T-helper 22 cell (primary cell): ENCODE data around the gene RARRES2.
A peak's percentile ranks its signal among the peaks of the same experiment; 100 is the strongest.

Experiments
- DNase-seq: peaks from one replicate; pipeline ENCODE4 v3.0.0-alpha.2; 2020; ENCODE audit warnings: low read depth

Gene RARRES2

DNA sequence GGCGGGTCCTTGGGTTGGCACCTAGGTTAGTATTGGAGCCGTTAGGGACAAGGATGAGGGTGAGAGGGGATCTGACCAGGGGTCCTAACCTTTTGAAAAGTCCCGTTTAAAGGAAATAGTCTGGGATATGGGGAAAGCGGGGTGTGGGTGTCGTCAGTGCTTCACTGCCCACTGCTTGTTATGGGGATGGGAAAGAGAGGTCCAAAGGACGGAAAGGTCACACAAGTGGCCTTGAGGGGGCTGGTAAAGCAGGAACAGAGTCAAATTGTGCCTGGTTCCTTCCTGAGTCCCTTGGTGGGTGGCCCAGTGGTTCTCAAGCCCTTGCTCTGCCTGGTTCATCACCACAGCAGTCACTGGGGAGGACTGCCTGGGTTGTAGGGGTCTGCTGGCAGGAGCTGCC lies 35.1 kb upstream of the RARRES2 start:
- DNase-seq: no peak

DNA sequence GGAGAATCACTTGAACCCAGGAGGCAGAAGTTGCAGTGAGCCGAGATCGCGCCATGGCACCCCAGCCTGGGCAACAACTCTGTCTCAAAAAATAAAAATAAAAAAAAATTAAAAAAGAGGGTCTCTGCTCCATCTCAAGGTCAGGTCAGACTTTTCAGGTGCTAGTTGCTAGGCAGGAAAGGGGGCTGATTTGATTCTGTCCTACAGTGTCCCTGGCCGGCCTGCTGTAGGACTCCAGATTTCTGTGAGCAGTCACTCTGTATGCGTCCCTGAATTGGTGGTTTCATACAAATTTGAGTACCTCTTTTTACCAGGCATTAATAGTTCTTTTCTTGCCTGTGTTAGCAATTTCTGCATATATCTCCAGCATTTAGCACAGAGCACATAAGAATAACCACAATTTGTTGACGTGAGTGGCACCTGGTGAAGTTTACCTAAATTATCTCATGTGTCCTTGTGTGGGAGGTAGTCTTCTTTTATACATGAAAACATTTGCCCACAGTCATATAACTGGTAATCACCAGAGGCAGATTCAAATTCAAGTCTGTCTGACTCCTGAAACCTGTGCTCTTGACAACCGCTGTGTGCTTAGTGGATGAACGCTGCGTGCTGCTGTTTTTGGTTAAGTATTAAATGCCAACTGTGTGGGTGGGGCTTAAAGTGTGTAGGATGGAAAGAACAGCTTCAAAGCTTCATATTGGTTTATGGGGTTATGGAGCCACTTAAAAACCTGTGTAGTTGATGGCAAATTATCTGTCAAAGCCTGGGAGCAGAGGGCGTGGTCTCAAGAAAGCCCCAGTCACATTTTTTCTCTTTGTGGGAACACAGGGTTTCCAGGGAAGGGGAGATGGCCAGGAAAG lies 34.5 kb upstream of the RARRES2 start:
- no peak for DNase-seq

DNA sequence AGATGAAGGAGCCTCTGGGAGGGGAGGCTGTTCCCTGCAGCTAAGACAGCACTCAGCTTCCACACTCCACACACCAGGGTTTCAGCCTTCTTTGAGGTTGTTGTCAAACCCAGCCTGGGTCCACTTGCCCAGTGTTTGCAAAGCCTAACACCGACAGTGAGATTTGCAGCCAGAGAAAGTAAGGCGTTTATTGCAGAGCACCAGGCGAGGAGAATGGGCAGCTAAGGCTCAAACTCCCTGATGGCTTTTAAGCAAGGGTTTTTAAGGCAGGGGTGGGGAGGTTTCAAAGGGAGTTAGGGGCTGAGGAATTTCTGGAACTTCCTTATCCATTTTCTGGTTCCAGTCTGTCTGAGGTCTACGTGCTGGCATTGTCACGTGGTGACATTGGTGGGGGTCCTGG lies 33.0 kb upstream of the RARRES2 start:
- no peak for DNase-seq

DNA sequence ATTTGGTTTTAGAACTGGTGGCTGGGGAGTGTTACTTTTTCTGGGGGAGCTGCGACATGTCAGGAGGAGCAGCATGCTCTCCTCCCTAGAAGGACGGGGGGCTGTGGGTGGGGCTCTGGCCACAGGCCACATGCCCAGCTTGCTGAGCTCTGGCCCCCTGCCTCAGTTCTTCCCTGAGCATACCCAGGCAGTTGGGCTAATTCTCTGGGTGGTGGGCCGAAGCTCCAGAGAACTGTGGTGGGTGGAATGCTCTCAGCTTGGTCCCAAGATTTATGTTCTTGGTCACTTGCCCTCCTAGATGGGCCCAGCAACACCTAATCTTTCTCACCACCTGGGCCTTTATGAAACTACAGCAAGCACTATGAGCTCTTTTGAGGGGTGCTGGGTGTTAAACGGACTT lies 32.6 kb upstream of the RARRES2 start:
- no peak for DNase-seq

DNA sequence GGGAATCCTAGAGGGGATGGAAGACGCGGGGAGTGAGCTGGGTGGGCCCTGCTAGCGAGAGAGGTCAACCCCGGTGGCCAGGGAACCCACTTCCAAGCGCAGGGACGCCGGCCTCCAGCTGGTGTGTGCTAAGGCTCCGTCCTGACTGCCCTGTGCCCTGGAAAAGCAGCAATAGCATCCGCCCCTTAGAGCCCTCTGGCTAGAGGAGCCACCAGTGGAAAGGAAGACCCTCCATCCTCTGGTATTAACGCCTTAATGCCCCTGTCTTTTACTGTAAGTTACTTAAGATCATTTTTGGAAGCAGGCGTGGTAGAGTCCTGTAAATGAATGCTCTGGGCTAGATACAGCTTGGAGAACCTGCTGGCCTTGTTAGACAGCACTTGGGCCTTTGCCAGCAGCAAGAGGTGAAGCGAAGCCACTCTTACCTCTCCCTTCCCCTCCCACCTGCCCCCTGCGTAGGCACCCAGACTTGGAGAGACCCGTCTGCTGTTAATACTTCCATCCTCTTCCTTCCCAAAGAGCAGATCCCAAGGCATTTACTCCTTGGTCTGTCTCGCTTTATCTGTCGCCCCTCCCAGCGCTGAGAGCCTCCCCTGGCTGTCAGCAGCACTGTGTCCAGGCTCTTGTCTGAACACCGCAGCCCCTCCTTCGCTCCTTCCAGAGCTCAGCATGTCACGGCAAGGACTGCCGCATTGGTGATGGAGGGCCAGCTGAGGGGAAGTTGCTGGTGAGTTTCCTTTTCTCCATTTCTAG lies 31.8 kb upstream of the RARRES2 start:
- no peak for DNase-seq

DNA sequence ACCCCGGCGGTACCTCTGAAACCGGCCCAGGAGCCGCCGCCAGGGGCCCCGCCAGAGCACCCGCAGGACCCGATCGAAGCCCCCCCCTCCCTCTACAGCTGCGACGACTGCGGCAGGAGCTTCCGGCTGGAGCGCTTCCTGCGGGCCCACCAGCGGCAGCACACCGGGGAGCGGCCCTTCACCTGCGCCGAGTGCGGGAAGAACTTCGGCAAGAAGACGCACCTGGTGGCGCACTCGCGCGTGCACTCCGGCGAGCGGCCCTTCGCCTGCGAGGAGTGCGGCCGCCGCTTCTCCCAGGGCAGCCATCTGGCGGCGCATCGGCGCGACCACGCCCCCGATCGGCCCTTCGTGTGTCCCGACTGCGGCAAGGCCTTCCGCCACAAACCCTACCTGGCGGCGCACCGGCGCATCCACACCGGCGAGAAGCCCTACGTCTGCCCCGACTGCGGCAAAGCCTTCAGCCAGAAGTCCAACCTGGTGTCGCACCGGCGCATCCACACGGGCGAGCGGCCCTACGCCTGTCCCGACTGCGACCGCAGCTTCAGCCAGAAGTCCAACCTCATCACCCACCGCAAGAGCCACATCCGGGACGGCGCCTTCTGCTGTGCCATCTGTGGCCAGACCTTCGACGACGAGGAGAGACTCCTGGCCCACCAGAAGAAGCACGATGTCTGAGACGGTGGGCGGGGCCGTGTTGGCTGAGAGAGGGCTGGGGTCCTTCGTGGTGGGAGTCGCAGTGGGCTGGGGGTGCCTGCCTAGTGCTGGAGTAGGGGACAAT lies 31.0 kb upstream of the RARRES2 start:
- no peak for DNase-seq

DNA sequence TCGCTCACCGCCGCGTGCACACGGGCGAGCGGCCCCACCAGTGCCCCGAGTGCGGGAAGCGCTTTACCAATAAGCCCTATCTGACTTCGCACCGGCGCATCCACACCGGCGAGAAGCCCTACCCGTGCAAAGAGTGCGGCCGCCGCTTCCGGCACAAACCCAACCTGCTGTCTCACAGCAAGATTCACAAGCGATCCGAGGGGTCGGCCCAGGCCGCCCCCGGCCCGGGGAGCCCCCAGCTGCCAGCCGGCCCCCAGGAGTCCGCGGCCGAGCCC lies 30.5 kb upstream of the RARRES2 start:
- DNase-seq: no peak

DNA sequence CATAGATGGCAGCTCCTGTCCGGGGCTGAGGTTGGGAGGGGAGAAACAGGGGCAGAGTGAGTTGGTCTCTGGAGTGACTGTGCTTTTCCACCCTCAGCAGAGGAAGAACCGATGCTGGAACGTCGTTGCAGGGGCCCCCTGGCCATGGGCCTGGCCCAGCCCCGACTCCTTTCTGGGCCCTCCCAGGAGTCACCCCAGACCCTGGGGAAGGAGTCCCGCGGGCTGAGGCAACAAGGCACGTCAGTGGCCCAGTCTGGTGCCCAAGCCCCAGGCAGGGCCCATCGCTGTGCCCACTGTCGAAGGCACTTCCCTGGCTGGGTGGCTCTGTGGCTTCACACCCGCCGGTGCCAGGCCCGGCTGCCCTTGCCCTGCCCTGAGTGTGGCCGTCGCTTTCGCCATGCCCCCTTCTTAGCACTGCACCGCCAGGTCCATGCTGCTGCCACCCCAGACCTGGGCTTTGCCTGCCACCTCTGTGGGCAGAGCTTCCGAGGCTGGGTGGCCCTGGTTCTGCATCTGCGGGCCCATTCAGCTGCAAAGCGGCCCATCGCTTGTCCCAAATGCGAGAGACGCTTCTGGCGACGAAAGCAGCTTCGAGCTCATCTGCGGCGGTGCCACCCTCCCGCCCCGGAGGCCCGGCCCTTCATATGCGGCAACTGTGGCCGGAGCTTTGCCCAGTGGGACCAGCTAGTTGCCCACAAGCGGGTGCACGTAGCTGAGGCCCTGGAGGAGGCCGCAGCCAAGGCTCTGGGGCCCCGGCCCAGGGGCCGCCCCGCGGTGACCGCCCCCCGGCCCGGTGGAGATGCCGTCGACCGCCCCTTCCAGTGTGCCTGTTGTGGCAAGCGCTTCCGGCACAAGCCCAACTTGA lies 29.9 kb upstream of the RARRES2 start:
- DNase-seq: no peak

DNA sequence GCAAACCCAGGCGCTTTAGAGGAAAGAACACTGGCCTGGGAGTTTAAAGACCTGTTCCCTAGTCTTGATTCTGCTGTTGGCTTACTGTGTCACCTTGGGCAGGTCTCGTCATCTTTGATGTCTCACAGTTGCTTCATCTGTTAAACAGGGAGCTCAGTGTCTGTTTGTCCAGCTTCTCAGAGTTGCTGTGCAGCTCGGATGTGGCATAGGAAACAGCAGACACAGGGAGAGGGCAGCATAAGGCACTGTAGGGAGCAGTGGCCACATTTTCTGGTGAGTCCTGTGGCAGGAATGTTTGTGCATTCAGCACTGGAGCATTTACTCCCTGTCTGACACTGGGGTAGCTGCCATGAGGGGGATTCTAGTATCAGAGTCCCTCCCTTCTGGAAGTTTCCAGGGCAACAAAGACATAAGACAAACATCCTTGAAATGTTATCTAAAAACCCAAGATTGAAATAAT lies 29.2 kb upstream of the RARRES2 start:
- no peak for DNase-seq

DNA sequence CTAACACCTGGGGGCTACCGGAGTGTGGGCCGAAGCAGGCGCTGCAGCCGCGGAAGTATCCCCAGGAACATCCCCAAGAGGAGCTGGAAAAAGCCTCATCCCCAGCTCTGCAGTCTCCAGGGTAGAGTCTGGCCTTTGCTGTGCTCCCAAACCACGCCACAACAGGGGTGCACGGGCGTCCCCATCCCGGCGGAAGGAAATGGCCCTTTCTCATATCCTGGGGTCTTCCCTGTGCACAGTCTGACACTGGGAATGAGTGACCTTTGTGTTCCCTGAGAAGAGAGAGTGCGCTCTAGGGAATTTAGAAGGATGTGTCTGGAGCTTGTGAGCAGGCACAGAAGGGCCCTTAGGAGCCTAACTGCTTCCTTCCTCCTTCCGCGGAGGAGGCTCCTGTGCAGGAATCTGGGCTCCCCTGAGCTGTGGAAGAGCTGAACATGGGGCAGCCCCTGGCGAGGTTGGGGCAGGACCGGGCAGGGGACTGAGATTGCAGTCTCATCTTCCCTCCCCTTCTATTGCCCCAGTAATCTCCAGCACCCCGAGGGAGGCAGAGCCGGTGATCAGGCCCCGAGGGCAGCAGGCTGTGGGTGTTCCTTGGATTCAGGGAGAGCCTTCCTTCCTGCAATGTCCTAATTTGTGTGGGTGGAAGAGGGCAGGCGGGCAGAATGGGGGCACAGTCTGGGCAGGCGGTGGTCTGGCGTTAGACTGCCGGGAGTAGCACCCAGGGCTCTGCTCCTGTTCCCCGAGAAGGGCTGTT lies 28.5 kb upstream of the RARRES2 start:
- DNase-seq: no peak

DNA sequence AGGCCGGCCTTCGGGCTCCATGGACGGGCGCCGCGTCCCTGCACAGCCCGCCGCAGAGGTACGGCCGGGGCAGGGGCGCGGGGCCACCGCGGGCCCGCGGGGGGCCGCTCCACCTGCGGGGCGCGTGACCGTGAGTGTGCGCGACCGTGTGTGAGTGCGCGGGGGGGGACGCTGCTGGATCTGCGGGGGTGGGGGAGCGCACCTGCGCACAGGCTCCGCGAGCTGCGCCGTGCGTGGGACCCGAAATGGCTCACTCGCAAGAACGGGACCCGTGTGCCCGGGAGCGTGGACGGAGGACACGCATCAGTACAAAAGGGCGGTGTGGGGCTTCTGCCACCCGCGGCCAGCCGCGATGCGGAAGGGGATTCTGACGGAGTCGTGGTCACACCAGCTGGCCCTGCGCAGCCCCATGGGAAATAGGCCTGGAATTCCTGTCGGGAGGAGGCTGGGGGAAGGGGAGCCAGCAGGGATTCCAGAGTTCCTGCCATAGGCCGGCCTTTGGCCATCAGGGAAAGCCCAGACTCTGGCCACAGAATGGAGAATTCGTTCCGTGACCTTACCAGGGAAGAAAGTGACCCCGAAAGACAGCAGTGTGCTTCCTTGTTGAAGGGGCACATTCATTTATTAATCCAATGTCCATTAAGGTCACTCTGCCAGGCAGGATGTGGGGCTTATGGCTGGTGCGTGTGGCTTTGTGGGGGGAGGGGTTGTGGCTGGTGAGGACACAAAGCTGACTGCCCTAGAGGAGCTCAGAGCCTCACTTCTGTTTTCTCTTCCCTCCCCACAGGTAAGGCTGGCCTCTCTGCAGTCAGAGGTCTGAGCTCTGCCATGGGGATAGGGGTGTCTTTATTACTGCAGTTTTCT lies 27.7 kb upstream of the RARRES2 start:
- DNase-seq: peak; percentile 39

DNA sequence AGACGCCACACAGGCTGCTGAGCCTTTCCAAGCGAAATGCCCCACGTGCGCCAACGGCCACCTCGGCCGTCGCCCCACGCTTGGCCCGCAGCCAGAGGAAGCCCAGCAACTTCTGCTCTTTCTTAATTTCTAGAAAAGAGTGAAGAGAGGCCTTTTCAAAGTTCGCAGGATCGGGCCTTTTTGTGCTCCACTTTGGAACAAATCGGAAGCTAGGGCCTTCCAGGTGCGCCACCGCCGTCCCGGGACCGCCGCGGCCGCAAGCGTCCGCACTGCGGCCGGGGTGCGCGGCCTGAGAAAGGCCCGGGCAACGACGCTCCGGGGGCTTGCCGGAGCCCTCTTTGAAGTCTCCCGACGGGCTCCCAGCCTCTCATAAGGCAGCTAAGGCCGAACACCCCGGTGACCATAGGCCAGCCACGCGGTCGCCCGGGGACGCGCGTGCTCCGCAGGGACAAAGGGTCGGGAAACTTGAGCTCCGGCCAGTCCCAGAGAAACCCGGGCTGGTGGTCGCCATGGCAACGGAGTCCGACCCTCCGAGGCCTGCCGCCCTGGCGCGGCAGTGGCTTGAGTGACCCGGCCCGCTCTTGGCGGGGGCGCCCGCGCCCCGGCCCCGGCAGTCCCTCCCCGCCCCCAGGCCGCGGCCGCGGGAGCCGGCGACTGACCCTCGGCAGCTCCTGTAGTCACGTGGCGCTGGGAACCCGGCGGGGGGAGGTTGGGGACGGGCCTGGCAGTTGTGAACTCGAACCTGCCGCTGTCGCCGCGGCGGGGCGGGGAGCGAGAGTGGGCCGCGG lies 26.9 kb upstream of the RARRES2 start, which contains the start of gene REPIN1:
TSS of gene REPIN1 (plus strand) at position 727 of the 788 bp plus-strand sequence. CDS start 890 bp downstream, outside the sequence.
- peak; percentile 72 for DNase-seq

DNA sequence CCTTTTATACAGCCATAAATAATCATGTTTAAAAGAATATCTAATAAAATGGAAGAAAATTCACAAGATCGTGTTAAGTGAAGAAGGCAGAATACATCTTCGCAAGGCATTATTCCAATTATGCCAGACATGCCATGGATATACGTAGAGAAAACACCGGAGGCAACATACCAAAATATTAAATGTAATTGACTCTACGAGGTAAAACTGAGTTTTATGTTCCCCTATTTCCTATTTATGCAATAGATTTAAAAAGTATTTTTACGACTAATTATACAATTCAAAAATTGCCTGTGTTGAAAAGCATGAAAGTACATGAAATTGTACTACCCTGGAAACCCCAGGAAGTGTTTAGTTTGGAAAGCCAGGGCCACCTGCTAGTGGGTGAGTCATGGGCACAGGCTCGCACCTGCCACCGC lies 26.3 kb upstream of the RARRES2 start:
- DNase-seq: no peak

DNA sequence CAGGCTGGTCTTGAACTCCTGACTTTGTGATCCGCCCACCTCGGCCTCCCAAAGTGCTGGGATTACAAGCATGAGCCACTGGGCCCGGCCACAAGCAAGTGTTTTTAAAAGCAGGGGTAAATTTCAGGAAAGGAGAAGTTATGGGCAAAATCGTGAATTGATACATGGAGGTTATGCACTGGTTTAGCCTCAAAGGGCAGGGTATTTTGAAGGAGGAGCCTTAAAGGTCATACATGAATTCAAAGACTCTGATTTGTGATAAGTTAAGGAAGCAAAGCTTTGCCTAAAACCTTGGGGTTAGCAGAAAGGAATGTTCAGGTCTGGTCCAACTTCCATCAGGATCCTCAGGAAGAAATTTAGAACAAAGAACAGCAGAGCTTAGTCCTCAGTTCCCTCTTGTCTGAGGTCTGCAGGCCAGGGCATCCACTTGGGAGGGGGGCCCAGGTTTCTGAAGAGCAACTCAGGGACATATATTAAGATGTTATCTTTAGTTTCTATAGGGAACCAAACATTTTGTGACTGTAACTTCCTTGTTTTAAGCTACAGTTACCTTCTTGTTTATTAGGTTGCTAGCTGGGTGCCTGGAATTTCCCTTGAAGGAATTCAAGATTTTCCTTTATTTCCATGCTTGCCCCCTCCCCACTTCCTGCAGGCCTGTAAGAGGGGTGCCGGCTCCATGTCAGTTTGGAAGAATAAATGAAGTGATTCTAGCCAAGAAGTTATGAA lies 24.4 kb upstream of the RARRES2 start:
- DNase-seq: no peak

DNA sequence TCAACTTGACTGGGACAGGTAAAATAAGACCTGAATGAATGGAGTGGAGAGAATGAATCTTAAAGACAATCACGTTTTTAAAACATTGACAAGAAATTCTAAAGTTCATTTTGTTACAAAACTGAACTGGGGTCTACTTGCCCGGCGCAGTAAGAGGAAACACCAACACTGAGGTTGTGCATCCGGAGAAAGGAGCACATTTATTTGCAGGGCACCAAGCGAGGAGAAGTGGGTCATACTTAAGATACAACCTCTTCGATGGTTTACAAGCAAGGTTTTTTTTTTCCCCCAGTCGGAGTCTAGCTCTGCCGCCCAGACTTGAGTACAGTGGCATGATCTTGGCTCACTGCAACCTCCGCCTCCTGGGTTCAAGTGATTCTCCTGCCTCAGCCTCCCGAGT lies 23.8 kb upstream of the RARRES2 start:
- no peak for DNase-seq

DNA sequence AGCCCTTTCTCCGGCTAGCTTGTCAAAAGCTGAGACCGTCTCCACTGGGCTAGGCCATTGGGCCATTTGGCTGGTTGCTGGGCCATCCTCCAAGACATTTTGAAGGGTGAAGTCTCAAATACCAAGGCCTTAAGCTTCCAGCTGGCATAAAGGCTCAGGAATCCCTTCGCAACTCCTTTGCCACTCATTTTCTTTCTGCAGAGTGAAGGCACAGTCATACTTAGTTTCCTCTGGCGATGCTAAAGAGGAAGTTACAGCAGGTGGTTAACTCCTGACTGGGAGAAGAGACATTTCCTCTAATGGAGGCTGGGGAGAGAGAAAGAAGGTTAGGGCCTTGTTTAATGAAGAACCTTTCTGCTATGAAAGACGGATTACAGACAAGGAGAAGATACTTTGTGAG lies 22.4 kb upstream of the RARRES2 start:
- DNase-seq: no peak

DNA sequence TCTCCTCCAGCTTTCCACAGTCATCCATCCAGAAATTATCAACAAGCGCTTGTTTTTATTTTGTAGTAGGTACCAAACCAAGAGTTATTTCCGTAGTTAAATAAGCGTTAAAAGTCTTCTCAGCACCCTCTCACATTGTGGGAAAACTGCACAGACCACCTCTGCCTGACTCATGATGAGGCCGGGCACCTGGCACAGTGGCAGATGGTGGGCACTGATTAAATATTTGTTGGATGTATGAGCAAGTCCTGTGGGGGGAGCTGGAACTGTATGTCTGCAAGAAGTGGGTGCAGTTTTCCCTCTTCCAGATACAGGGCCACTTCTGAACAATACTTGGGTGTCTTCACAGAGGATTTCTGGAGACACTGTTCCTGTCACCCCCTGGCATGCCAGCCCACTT lies 21.9 kb upstream of the RARRES2 start:
- no peak for DNase-seq

DNA sequence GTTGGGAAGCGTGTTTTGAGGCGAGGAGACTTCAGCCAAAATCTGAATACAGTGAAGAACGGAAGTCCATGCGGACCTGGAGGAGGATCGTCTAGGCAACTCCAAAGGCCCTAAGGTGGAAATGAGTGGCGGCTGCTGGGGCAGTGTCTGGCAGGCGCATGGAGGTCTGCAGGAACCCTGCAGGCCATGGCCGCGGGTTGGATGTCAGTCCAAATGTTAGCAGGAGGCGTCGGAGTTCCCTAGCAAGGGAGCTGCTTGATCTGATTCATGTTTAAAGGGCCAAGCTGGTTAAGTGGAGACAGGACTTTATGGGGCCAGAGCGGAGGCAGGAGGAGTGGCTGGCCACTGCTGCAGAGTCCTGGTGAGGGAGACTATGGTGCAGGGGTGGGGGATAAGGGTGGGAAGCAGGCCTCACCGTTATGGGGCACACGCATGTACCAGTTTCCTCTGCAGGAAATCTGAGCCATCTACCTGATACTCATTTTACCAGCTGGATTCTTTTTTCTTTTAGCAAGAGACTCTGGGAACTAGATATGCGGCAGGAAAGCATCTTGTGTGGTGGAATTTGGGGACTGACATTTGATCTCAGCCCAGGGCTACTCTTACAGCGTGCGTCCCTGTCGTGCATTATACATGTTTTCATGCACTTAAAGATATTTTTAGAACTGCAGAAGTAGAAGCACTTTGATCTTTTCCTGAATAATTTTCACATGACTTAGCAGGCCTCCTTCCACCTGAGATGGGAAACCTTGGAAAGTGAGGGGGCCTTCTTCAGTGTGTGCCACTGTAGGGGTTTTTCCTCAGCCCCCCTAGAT lies 20.6 kb upstream of the RARRES2 start:
- DNase-seq: no peak
